Colonic mucosa (tissue), 4 donors: Measurements from ENCODE around the gene POM121. TPM values are rescaled to one million over a fixed set of nuclear protein-coding genes. Genes with fewer than 3 reads are reported as not detected.
"Not testable (repeated sequence)": the region's sequence is repeated elsewhere in the genome, so short reads cannot be mapped to it uniquely, and the experiment has no call there.

Experiments used
- DNase-seq: peaks from one replicate; pipeline ENCODE4 v3.0.0-alpha.2; 2020
- H3K27ac ChIP-seq: fragments of 200-600 bp; one replicate; pipeline ENCODE4 v1.8.0; 2021
- H3K27me3 ChIP-seq: fragments of 200-600 bp; one replicate; pipeline ENCODE4 v1.8.0; 2021
- H3K36me3 ChIP-seq: fragments of 200-600 bp; one replicate; pipeline ENCODE4 v1.8.0; 2021
- H3K4me1 ChIP-seq: fragments of 200-600 bp; one replicate; pipeline ENCODE4 v1.8.0; 2021; ENCODE audit warnings: mild to moderate bottlenecking
- H3K4me3 ChIP-seq: fragments of 200-600 bp; one replicate; pipeline ENCODE4 v1.8.0; 2021
- H3K9ac ChIP-seq, 2 donors: one replicate each; pipeline ENCODE4 v1.7.0; 2013; ENCODE audit warnings: control low read depth in 2 of 2, low read depth in 2 of 2, low read length in 2 of 2
- H3K9me3 ChIP-seq: fragments of 200-600 bp; one replicate; pipeline ENCODE4 v1.8.0; 2021
- intact Hi-C: fragments of 100-400 bp; cut with DNase I; formaldehyde crosslinking; loops from one replicate; pipeline ENCODE4 v1.14.1; 2022
- total RNA-seq, 2 donors: library from RNA; stranded (reverse); fragmentation: NEBNext Ultra II Directional in 1 of 2; extraction: Animal tissue kit (Norgen Biotek cat#: 25700) in 1 of 2; gene quantifications; one replicate each; pipeline ENCODE4 v1.2.1, GENCODE V29; 2021
- TF ChIP-seq, protein P1 (sequence below): fragments of 200-600 bp; IDR thresholded peaks from one replicate; pipeline ENCODE4 v1.8.0; 2022; ENCODE audit warnings: antibody characterized with exemption, mild to moderate bottlenecking
- donor health status: healthy.
- donor health status: DM: no; HTN: no; CAD: no.
- donor health status: DM: no; HTN: no; CAD: no.

The POM121 gene
- total RNA-seq, 2 donors from 2014 or later = 29.8 to 34.8 TPM

DNA sequence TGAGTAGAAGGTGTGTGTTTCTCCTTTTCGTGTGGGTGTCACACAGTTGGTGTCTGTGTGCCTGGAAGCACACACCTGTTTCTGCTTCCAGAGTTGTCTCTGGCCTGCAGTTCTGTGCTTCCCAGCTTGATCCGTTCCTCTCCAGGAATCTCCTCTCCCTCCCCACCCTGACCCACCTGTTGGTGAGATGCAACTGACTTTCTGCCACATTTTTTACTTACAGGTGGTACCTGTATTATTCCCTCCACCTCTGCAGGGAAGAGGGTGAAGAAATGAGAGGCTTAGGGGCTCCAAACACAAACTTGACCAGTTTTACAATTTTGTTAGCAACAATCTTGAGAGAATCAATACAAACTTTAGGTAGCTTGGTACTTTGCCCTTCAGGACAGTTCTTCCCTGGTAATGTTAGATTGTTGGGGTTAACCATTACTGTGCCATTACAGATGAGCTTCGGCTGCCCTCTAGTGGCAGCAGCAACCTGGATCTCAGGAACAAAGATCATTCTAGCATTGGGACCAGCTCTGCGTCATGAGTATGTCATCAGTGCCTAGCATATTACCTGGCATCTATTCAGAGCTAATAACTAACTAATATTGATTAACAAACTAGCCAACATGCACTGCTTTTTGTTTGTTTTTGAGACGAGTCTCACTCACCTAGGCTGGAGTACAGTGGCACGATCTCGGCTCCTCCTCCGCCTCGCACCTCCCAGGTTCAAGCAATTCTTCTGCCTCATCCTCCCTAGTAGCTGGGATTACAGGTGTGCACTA is 10.0 kb upstream of the POM121 start:
- H3K27me3 ChIP-seq, H3K4me1 ChIP-seq, H3K4me3 ChIP-seq, H3K9ac ChIP-seq, H3K9me3 ChIP-seq, H3K27ac ChIP-seq, H3K36me3 ChIP-seq: not testable (repeated sequence)
- intact Hi-C loops = loop anchor here (5.0 kb wide), 1 partner anchor 88 kb away; the partner anchor contains the start of gene TYW1B
- TF ChIP-seq, protein P1, sequence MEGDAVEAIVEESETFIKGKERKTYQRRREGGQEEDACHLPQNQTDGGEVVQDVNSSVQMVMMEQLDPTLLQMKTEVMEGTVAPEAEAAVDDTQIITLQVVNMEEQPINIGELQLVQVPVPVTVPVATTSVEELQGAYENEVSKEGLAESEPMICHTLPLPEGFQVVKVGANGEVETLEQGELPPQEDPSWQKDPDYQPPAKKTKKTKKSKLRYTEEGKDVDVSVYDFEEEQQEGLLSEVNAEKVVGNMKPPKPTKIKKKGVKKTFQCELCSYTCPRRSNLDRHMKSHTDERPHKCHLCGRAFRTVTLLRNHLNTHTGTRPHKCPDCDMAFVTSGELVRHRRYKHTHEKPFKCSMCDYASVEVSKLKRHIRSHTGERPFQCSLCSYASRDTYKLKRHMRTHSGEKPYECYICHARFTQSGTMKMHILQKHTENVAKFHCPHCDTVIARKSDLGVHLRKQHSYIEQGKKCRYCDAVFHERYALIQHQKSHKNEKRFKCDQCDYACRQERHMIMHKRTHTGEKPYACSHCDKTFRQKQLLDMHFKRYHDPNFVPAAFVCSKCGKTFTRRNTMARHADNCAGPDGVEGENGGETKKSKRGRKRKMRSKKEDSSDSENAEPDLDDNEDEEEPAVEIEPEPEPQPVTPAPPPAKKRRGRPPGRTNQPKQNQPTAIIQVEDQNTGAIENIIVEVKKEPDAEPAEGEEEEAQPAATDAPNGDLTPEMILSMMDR = peak; percentile 71
- DNase-seq = peak; percentile 67

DNA sequence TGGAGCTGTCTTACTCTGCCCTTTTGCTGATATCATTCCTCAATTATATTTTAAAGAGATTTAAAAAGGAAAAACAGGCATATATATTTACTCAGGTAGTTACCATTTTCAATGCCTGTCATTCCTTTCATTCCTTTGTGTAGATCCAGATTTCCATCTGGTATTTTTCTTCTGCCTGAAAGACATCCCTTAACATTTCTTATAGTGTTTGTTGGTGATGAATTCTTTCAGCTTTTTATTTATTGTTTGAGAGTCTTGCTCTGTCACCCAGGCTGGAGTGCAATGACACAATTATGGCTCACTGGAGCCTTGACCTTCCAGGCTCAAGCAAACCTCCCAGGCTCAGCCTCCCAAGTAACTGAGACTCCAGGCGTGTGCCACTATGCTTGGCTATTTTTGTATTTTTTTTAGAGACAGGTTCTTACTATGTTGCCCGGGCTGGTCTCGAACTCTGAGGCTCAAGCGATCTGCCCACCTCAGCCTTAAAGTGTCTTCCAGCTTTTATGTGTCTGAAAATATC is 5.6 kb upstream of the POM121 start:
- no peak overlapping the region for H3K4me3 ChIP-seq
- H3K36me3 ChIP-seq = no peaks in the 10 kb centered on the region
- intact Hi-C loops = loop anchor here (5.0 kb wide), 1 partner anchor 92 kb away; the partner anchor contains the start of gene TYW1B

DNA sequence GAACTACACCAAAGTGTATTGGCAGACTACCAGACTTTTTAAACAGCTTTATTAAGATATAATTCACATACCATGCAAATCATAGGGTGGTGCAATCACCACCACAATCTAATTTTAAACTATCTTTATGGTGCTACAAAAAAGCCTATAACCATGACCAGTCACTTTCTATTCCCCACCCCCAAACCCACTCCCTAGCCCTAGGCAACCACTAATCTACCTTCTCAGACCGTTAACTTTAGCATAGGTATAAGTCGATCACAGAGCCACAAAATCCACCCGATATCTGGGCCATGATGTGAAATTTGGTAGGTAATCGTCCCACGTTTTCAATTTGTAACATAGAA is 536 bp upstream of the POM121 start:
- DNase-seq = no peak
- Histone ChIP-seq H3K36me3 (no peaks in the 10 kb centered on the region), H3K4me1 (peaks cover 9% of the 10 kb centered on the region), H3K27me3 (no peaks in the 10 kb centered on the region), H3K4me3 (peak overlapping the region; percentile 94), H3K9ac (peak overlapping the region; percentile 84 to 97), H3K9me3 (no peaks in the 10 kb centered on the region), H3K27ac (peak overlapping the region; percentile 86)
- TF ChIP-seq, protein P1 = no peak
- intact Hi-C loops = no loop called here

More for the DNA sequence above, 5.6 kb upstream of the POM121 start:
- Histone ChIP-seq H3K27ac (no peak overlapping the region), H3K9me3 (no peaks in the 10 kb centered on the region), H3K4me1 (peaks cover 7% of the 10 kb centered on the region), H3K9ac (no peak overlapping the region), H3K27me3 (no peaks in the 10 kb centered on the region)
- TF ChIP-seq, protein P1 = no peak
- no peak for DNase-seq

DNA sequence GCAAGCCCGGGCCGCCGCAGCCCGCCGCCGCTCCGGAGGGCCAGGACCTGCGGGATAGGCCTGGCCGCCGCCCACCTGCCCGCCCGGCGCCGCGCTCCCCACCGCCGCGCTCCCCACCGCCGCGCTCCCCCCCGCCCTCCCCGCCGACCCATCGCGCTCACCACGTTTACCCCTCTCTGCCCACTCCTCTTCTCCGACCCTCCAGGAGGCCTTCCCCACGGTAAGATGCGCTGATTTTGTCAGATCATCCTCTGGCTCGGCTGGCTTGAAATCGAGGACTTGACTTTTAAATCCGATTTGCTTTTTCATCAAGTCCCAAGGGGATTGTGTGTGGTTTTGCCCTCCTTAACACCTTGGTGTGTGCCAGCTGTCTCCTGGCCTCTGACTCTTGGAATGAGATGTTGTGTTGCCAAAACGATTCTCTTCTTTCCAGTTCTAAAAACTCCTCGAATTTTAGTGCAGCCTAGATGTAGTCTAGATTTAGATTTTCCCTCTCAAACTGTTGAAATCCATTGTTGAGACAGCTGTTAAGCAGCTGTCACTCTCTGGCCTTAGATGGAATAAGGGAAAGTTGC is 738 bp downstream of the POM121 start:
- H3K27me3 ChIP-seq = no peaks in the 10 kb centered on the region
- H3K4me1 ChIP-seq = peaks cover 9% of the 10 kb centered on the region
- intact Hi-C loops = no loop called here
- no peak for DNase-seq
- no peaks in the 10 kb centered on the region for H3K36me3 ChIP-seq
- H3K27ac ChIP-seq = peak overlapping the region; percentile 86
- no peaks in the 10 kb centered on the region for H3K9me3 ChIP-seq
- TF ChIP-seq, protein P1 = no peak
- peak overlapping the region; percentile 94 for H3K4me3 ChIP-seq
- H3K9ac ChIP-seq = peak overlapping the region; percentile 84 to 97

DNA sequence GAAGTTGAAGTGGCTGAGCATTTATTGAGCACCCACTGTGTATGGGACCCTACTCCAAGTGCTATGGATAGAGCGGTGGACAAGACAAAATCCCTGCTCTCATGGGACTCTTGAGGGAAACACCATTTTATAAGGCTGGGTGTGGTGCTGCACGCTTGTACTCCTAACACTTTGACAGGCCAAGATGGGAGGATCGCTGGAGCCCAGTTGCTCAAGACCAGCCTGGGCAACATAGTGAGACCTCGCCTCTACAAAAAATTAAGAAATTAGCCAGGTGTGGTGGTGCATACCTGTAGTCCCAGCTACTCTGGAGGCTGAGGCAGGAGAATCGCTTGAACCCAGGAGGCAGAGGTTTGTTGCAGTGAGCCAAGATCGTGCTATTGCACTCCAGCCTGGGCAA is 2.9 kb downstream of the POM121 start:
- intact Hi-C loops, H3K36me3 ChIP-seq: not testable (repeated sequence)

DNA sequence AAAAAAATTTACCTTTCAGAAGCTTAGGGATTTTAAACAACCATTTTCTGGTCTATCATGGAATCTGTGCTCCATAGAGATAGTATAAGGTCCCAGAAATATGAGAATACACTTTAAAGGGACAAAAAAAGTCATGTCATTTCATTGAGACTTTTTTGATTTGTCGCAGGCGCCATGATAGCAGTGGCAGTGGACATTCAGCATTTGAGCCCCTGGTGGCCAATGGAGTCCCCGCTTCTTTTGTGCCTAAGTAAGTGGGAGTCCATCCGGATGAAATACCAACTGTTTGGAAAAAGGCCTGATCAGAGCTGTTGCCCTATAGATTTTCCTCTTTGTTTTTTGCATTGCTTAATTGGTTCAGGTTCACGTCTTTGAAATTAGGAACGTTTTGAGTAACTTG is 3.3 kb downstream of the POM121 start:
- H3K27me3 ChIP-seq, H3K27ac ChIP-seq, H3K9ac ChIP-seq, H3K4me3 ChIP-seq, H3K4me1 ChIP-seq, H3K36me3 ChIP-seq, DNase-seq, H3K9me3 ChIP-seq, intact Hi-C loops: not testable (repeated sequence)

More for the DNA sequence above, 2.9 kb downstream of the POM121 start:
- H3K9me3 ChIP-seq, DNase-seq, H3K4me3 ChIP-seq, H3K4me1 ChIP-seq, H3K27me3 ChIP-seq, H3K27ac ChIP-seq, H3K9ac ChIP-seq: not testable (repeated sequence)

DNA sequence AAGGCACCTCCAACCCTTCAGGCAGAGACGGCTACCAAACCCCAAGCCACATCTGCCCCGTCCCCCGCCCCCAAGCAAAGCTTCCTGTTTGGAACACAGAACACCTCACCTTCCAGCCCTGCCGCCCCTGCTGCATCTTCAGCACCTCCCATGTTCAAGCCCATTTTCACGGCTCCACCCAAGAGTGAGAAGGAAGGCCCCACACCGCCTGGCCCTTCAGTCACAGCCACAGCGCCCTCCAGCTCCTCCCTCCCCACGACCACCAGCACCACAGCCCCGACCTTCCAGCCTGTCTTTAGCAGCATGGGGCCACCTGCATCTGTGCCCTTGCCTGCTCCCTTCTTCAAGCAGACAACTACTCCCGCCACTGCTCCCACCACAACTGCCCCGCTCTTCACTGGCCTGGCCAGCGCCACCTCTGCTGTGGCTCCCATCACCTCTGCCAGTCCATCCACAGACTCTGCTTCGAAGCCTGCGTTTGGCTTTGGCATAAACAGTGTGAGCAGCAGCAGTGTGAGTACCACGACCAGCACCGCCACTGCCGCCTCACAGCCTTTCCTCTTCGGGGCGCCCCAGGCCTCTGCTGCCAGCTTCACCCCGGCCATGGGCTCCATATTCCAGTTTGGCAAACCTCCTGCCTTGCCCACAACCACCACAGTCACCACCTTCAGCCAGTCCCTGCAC is 17.3 kb downstream of the POM121 start:
- DNase-seq, H3K9me3 ChIP-seq, H3K4me1 ChIP-seq, H3K27me3 ChIP-seq, H3K27ac ChIP-seq, H3K36me3 ChIP-seq, H3K9ac ChIP-seq, intact Hi-C loops, H3K4me3 ChIP-seq: not testable (repeated sequence)

DNA sequence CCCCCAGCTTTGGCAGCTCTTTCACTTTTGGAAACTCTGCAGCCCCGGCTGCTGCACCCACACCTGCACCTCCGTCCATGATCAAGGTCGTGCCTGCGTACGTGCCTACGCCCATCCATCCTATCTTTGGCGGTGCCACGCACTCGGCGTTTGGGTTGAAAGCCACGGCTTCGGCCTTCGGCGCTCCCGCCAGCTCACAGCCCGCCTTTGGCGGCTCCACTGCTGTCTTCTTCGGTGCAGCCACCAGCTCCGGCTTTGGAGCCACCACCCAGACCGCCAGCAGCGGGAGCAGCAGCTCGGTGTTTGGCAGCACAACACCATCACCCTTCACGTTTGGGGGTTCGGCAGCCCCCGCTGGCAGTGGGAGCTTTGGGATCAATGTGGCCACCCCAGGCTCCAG is 18.1 kb downstream of the POM121 start:
- H3K4me1 ChIP-seq, H3K36me3 ChIP-seq, H3K9ac ChIP-seq, H3K9me3 ChIP-seq, H3K27me3 ChIP-seq, DNase-seq, H3K4me3 ChIP-seq, intact Hi-C loops, H3K27ac ChIP-seq: not testable (repeated sequence)

DNA sequence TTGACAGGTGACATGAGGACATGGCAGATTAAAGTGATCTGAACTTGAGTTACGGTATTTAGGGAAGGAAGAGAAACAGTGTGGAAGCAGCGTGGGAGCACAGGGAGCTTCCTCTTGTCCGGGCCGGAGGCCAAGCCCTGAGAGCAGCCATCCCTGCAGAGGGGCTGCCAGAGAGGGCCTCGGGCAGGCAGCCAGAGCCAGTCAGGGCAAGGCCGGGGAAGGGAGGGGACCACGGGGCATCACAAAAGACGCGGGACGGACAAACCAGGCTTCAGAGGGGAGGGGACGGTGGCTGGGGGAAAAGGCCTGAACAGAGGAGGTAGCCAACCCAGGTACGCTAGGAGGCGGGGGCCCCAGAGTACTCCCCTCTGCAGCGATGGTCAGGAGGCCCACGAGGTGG is 20.0 kb downstream of the POM121 start:
- H3K36me3 ChIP-seq = not testable (repeated sequence)

More for the DNA sequence above, 20.0 kb downstream of the POM121 start:
- H3K27me3 ChIP-seq, H3K9me3 ChIP-seq, DNase-seq, H3K27ac ChIP-seq, H3K9ac ChIP-seq, intact Hi-C loops, H3K4me3 ChIP-seq, H3K4me1 ChIP-seq: not testable (repeated sequence)
